Uterus (tissue), 4 donors: ENCODE results near the gene SHKBP1. TPM values are rescaled to one million over a fixed set of nuclear protein-coding genes. Genes with fewer than 3 reads are reported as not detected.

Experiments used
- DNase-seq, 2 donors: peaks; one replicate each; pipeline ENCODE4 v3.0.0-alpha.2; 2019 to 2020
- H3K27ac ChIP-seq, 2 donors: fragments of 200-600 bp; sonication (generic); 1 replicate in 1 of 2; 2 replicates in 1 of 2; pipeline ENCODE4 v1.5.1; 2016 to 2018
- H3K27me3 ChIP-seq, 2 donors: fragments of 200-600 bp; sonication (generic); one replicate each; pipeline ENCODE4 v1.5.1; 2018 to 2019; ENCODE audit warnings: control low read depth in 1 of 2
- H3K36me3 ChIP-seq, 2 donors: fragments of 200-600 bp; sonication (generic); one replicate each; pipeline ENCODE4 v1.5.1; 2019; ENCODE audit warnings: control low read depth in 1 of 2
- H3K4me1 ChIP-seq, 2 donors: fragments of 200-600 bp; sonication (generic); one replicate each; pipeline ENCODE4 v1.5.1; 2018 to 2019; ENCODE audit warnings: control low read depth in 1 of 2
- H3K4me3 ChIP-seq, 2 donors: fragments of 200-600 bp; sonication (generic); 1 replicate in 1 of 2; 2 replicates in 1 of 2; pipeline ENCODE4 v1.5.1; 2018 to 2019; ENCODE audit warnings: mild to moderate bottlenecking in 1 of 2
- H3K9me3 ChIP-seq, 2 donors: fragments of 200-600 bp; sonication (generic); one replicate each; pipeline ENCODE4 v1.5.1; 2019; ENCODE audit warnings: control low read depth in 1 of 2
- POLR2A ChIP-seq, 2 donors: fragments of 450-650 bp; IDR thresholded peaks; one replicate each; pipeline ENCODE4 v1.6.1; 2016; ENCODE audit warnings: antibody characterized with exemption in 2 of 2, mild to moderate bottlenecking in 1 of 2, moderate library complexity in 1 of 2
- intact Hi-C: fragments of 100-400 bp; cut with DNase I; formaldehyde crosslinking; loops from one replicate; pipeline ENCODE4 v1.15.1; 2023; ENCODE audit warnings: low total_unique reads
- total RNA-seq, 4 donors: library from RNA; depleted of rRNA in 3 of 4; stranded (reverse); fragments of >200 nt in 3 of 4; gene quantifications; one replicate each; pipeline versions ENCODE4 v1.1.0 to v1.2.4, GENCODE V29; 2014 to 2023
- TF ChIP-seq, protein P1 (sequence below), 4 experiments: fragments of 200-600 bp in 2 of 4; fragments of 450-650 bp in 2 of 4; sonication (generic) in 2 of 4; IDR thresholded peaks; one replicate each; pipeline ENCODE4 v1.5.1; 2016 to 2019; ENCODE audit warnings: antibody characterized with exemption in 4 of 4, mild to moderate bottlenecking in 2 of 4, moderate library complexity in 1 of 4
- donor health status: DM: yes; HTN: yes; CAD: no.

Gene SHKBP1
- total RNA-seq, 4 donors from 2014 or later = 15.1 to 57.4 (median 21.9) TPM

DNA sequence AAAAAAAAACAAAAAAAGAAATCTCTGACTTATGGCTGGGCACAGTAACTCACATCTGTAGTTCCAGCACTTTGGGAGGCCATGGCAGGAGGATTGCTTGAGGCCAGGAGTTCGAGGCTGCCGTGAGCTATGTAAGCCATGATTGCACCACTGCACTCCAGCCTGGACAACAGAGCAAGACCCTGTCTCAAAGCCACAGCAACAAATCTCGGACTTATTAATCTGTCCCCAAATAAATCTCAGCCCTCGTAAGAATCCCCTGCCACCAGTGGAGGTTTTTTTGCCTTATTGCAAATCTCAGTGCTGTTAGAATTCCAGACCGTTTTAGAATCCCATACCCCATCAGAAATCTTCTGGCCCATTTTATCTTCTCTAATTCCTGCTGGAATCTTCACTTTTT is 4.9 kb downstream of the SHKBP1 start:
- no peaks in the 10 kb centered on the region for H3K36me3 ChIP-seq
- H3K27me3 ChIP-seq = no peaks in the 10 kb centered on the region
- H3K9me3 ChIP-seq = no peaks in the 10 kb centered on the region
- no peak overlapping the region for H3K27ac ChIP-seq
- no peak overlapping the region for H3K4me3 ChIP-seq
- intact Hi-C loops = no loop called here
- no peaks in the 10 kb centered on the region for H3K4me1 ChIP-seq
- no peak for TF ChIP-seq POLR2A (IDR thresholded peaks at IDR 0.05)
- TF ChIP-seq, protein P1, sequence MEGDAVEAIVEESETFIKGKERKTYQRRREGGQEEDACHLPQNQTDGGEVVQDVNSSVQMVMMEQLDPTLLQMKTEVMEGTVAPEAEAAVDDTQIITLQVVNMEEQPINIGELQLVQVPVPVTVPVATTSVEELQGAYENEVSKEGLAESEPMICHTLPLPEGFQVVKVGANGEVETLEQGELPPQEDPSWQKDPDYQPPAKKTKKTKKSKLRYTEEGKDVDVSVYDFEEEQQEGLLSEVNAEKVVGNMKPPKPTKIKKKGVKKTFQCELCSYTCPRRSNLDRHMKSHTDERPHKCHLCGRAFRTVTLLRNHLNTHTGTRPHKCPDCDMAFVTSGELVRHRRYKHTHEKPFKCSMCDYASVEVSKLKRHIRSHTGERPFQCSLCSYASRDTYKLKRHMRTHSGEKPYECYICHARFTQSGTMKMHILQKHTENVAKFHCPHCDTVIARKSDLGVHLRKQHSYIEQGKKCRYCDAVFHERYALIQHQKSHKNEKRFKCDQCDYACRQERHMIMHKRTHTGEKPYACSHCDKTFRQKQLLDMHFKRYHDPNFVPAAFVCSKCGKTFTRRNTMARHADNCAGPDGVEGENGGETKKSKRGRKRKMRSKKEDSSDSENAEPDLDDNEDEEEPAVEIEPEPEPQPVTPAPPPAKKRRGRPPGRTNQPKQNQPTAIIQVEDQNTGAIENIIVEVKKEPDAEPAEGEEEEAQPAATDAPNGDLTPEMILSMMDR (IDR thresholded peaks at IDR 0.05) = no peak
- no peak for DNase-seq

DNA sequence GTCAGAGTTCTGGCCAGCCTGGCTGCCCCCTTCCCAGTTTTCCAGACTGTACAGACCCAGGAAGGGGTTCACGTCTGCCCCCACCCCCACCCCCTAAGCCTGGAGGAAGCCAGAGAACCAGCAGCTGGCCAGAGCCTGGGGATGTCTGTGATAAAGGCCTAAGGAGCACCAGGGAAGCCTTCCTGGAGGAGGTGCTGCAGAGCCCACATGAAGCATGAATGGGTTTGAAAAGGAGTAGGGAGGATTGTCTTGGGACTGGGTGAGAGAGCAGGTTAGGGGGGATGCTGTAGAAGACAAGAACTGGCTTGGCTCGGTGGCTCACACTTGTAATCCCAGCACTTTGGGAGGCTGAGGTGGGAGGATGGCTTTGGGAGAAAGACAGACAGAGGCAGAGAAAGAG is 5.8 kb downstream of the SHKBP1 start:
- no peaks in the 10 kb centered on the region for H3K27me3 ChIP-seq
- intact Hi-C loops = no loop called here
- TF ChIP-seq, protein P1 (IDR thresholded peaks at IDR 0.05) = no peak
- no peak for TF ChIP-seq POLR2A (IDR thresholded peaks at IDR 0.05)
- no peak for DNase-seq
- no peak overlapping the region for H3K27ac ChIP-seq
- no peaks in the 10 kb centered on the region for H3K9me3 ChIP-seq
- no peak overlapping the region for H3K4me3 ChIP-seq
- H3K4me1 ChIP-seq = no peaks in the 10 kb centered on the region
- H3K36me3 ChIP-seq = no peaks in the 10 kb centered on the region

DNA sequence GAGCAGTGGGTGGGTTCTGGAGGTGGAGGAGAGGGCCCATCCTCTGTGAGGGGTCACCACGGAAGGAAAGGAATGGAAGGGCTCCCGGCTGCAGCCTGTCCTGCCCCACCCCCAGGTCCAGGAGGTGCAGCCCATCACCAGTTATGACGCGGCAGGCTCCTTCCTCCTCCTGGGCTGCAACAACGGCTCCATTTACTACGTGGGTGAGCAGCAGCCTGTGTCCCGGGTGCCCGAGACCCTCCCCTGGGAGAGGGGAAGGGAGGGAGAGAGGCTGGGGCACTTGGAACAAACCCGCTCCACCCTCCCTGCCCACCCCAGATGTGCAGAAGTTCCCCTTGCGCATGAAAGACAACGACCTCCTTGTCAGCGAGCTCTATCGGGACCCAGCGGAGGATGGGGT is 6.6 kb downstream of the SHKBP1 start:
- H3K4me3 ChIP-seq = no peak overlapping the region
- no peak overlapping the region for H3K27ac ChIP-seq
- no peaks in the 10 kb centered on the region for H3K27me3 ChIP-seq
- TF ChIP-seq, protein P1 (IDR thresholded peaks at IDR 0.05) = no peak
- no peak for TF ChIP-seq POLR2A (IDR thresholded peaks at IDR 0.05)
- intact Hi-C loops = no loop called here
- H3K4me1 ChIP-seq = no peaks in the 10 kb centered on the region
- DNase-seq = no peak
- no peaks in the 10 kb centered on the region for H3K9me3 ChIP-seq
- H3K36me3 ChIP-seq = no peaks in the 10 kb centered on the region

DNA sequence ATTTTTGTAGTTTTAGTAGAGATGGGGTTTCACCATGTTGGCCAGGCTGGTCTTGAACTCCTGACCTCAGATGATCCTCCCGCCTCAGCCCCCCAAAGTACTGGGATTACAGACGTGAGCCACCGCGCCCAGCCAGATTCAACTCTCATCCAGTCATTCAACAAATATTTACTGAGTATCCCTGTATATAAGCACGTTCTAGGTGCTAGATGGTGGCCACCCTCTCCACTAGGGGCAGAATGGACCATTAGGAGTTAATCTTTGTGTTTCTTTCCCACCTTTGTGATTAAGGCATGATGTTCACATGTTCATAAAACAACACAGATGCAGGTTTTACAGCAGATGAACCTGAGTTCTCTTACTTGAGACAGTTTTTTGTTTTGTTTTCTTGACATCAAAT is 7.3 kb downstream of the SHKBP1 start:
- no peak for DNase-seq
- H3K36me3 ChIP-seq = no peaks in the 10 kb centered on the region
- intact Hi-C loops = no loop called here
- H3K27ac ChIP-seq = no peak overlapping the region
- no peaks in the 10 kb centered on the region for H3K9me3 ChIP-seq
- TF ChIP-seq, protein P1 (IDR thresholded peaks at IDR 0.05) = no peak
- no peak for TF ChIP-seq POLR2A (IDR thresholded peaks at IDR 0.05)
- no peaks in the 10 kb centered on the region for H3K27me3 ChIP-seq
- H3K4me3 ChIP-seq = no peak overlapping the region
- no peaks in the 10 kb centered on the region for H3K4me1 ChIP-seq

DNA sequence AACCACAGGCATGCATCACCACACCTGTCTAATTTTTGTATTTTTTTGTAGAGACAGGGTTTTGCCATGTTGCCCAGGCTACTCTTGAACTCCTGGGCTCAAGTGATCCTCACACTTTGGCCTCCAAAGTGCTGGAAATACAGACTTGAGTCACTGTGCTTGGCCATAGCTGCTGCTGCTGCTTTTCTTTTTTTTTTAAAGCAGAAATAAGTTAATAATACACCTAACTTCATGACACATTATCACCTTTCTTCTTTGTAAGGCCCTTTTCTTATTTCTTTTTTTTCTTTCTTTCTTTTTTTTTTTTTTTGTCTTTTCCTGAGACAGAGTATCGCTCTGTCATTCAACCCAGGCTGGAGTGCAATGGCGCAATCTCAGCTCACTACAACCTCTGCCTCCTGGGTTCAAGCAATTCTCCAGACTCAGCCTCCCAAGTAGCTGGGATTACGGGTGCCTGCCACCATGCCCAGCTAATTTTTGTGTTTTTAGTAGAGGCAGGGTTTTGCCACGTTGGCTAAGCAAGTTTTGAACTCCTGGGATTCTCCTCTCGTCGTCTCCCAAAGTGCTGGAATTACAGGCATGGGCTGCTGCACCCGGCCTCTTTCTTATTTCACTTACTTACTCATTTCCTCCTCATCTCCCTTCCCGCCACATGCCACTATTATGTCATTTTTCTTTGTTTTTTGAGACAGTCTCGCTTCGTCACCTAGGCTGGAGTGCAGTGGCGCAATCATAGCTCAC is 8.7 kb downstream of the SHKBP1 start:
- H3K36me3 ChIP-seq = no peaks in the 10 kb centered on the region
- H3K27ac ChIP-seq = no peak overlapping the region
- TF ChIP-seq, protein P1 (IDR thresholded peaks at IDR 0.05) = no peak
- no peak for TF ChIP-seq POLR2A (IDR thresholded peaks at IDR 0.05)
- no peaks in the 10 kb centered on the region for H3K4me1 ChIP-seq
- no peaks in the 10 kb centered on the region for H3K9me3 ChIP-seq
- H3K27me3 ChIP-seq = no peaks in the 10 kb centered on the region
- DNase-seq = no peak
- no peak overlapping the region for H3K4me3 ChIP-seq
- intact Hi-C loops = no loop called here
